NCI-H2107 (cell line): ENCODE measurements around the gene SIPA1L3.
A peak's percentile ranks its signal among the peaks of the same experiment; 100 is the strongest.
"Not testable (repeated sequence)": the region's sequence is repeated elsewhere in the genome, so short reads cannot be mapped to it uniquely, and the experiment has no call there.

Experiments used
- DNase-seq: peaks from one replicate; lab custom pipeline; 2025; lab: John Stamatoyannopoulos, UW

The SIPA1L3 gene

DNA sequence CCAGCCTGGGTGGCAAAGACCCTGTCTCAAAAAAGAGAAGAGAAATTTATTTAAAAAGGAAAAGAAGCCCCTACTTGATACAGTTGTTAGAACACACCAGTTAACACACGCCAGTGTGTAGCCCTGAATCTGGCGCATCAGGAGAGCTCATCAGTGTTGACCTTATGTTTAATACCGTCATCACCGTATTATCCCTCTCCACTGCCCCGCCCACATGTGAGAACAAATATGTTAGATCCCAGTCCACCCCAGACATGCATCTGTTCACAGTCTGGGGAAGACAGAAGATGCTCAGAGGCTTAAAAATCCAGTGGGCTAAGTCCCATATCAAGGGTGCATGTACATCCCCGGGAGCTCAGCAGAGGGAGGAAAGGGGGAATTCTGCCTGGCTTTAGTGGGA, 161.8 kb downstream of the SIPA1L3 start:
- DNase-seq: no peak

DNA sequence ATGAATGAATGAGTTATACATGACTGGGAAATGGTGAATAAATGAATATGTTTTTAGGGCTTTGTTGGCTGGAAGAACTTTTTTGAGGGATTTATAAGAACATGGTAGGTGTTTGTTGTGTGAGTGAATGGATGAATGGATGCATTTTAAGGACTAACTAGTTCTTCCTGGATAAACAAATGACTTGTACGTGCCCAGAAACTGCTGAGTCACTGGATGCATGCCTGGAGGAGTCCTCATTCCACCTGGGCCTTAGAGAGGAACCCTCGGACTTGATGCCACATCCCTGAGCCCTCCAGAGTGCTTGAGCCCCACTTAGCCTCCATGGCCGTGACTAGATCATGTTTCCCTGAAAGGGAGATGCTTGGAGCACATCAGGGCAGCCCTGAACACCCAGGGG, 163.6 kb downstream of the SIPA1L3 start:
- no peak for DNase-seq

DNA sequence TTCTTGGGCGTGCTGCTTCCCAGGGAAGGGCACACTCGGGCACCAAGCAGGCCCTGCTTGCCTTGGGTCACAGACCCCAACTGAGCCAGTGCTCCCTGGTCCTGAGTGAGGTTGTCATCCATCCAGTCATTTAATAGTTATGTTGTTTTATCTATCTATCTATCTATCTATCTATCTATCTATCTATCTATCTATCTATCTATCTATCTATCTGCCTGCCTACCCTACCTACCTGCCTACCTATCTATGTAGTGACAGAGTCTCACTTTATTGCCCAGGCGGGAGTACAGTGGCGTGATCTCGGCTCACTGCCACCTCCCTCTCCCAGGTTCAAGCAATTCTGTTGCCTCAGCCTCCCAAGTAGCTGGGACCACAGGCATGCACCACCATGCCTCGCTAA, 164.0 kb downstream of the SIPA1L3 start:
- DNase-seq: not testable (repeated sequence)

GRCh38 chr19:38071647-38072046, 164.6 kb downstream of the SIPA1L3 start:
- no peak for DNase-seq

GRCh38 chr19:38072776-38073750, 166.1 kb downstream of the SIPA1L3 start:
- DNase-seq: no peak

DNA sequence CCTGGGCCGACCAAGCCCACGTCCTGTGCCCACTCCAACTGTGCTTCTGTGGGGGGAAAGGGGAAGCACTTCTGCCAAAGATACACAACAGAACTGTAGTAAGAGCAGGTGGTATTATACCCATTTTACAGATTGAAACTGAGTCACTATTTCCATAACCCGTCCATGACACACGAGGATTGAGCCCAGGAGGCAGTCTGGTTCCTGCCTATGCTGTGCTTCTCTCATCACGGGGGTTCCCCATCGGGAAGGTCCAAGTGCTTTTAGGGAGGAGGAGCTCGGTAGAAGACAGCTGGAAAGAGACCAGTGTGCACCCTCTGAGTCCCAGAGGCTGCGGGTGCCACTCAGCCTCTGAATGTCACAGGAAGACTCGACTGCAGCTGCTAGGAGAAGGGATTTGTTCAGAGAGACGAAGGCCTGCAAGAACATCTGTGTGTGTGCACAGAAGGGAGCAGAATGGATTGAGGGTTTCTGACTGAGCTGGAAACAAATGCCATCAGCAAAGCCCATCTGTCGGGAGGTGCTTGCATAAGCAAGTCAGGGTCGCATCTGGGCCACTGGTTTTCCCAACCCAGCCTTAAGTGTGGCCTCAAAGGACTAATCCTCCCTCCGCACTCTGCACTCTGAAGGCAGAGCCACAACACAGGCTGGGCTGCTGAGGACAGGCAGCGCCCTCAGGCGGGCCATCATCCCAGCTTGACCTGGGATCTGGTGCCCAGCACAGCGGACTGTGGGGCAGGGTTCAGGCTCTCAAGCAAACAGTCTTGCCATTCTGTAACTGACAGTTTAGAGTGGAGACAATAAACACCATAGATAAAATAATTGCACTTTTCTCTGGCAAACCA, 167.1 kb downstream of the SIPA1L3 start:
- no peak for DNase-seq

DNA sequence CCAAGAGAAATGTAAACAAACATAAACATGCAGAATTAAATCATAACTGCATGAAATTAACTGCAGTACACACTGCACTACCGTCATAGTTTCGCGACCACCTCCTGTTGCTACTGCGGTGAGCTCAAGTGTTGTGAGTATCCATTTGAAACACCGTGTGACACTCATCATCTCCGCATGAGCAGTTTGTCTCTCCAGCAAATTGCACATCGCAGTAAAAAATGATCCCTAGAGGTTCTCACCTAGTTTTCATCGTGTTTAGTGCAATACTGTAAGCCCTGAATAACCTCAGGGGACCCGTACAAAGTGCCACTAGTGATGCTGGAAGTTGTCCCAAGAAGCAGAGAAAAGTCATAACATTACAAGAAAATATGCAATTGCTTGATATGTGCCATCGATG, 169.3 kb downstream of the SIPA1L3 start:
- DNase-seq: peak; percentile 33

DNA sequence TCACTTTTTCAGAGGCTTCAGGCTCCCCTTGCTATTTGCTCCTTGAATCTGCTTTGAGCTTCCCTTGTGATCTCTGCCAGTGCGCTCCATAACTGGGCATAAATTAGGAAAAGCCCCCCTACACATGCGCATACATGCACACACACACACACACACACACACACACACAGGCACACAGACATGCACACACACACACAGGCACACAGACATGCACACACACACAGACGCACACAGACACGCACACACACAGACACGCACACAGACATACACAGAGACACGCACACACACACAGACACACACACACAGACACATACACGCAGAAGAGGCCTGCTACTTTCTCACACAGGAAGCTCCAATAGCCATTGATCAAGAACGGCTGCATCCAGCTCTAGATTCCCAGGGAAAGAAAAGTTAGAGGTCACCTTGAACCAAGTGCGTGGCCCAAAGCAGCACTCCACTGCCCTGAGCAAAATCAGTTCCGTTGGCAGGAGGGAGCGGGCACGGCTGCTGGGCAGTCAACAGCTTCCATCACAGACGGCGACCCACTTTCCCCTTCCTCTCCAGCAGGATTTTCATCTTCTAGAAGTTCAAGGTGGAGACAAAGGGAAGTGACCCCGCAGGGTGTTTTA, 171.4 kb downstream of the SIPA1L3 start:
- no peak for DNase-seq

GRCh38 chr19:38079926-38080380, 172.9 kb downstream of the SIPA1L3 start:
- no peak for DNase-seq

- no peak for DNase-seq
Observed at GRCh38 chr19:38081547-38082255, 174.7 kb downstream of the SIPA1L3 start.

DNA sequence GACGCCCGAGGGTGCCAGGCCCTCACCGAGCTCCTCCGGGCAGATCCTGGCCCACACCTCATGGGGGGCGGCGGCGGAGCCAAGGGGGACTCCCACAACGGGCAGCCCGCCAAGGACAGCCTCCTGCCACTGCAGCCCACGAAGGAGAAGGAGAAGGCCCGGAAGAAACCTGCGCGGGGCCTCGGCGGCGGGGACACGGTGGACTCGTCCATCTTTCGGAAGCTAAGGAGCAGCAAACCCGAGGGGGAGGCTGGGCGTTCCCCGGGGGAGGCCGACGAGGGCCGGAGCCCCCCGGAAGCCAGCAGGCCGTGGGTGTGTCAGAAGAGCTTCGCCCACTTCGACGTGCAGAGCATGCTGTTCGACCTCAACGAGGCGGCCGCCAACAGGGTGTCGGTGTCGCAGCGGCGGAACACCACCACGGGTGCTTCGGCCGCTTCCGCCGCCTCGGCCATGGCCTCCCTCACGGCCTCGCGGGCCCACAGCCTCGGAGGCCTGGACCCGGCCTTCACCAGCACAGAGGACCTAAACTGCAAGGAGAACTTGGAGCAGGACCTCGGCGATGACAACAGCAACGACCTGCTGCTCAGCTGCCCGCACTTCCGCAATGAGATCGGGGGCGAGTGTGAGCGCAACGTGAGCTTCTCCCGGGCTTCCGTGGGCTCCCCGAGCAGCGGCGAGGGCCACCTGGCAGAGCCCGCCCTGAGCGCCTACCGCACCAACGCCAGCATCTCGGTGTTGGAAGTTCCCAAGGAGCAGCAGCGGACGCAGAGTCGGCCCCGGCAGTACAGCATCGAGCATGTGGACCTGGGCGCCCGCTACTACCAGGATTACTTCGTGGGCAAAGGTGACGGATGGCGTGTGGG, 175.5 kb downstream of the SIPA1L3 start:
- no peak for DNase-seq

DNA sequence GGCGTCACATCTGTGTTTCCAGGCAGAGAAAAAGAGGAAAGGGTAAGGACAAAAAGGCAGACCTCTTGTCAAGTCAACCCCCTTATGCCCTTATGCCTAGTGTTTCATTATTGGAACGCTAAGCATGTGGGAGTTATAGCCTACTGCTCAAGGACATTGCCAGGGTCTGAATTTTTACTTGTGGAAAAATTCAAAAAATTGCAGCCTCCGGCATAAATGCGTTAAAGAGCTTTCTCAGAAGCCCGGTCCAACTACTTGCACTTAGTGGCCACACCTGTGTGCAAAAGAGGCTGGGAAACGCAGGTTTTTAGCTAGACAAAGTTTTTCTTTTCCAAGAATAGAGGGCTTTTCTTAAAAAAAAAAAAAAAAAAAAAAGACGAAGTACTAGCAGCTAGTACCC, 177.2 kb downstream of the SIPA1L3 start:
- no peak for DNase-seq

- no peak for DNase-seq
Observed at GRCh38 chr19:38089440-38089839, 182.4 kb downstream of the SIPA1L3 start.

DNA sequence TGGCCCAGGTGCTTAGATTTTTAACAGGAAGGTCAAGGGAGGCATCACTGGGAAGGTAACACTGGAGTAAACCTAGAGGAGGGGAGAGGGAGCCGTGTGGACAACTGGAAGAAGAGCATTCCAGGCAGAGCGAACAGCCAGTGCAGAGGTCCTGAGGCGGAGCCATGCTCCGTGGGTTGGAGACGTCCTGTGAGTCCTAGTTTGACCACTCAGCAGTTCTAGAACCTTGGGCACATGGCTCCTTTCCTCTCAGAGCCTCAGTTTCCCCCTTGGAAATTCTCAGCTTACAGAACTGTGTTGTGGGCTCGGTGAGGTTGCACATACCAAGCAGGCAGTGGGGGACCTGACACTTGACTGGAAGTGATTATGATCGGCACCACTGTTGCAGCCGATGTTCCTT, 186.1 kb downstream of the SIPA1L3 start:
- no peak for DNase-seq

GRCh38 chr19:38093587-38093986, 186.6 kb downstream of the SIPA1L3 start:
- DNase-seq: no peak

GRCh38 chr19:38095411-38096308, 188.7 kb downstream of the SIPA1L3 start:
- peak; percentile 62 for DNase-seq

DNA sequence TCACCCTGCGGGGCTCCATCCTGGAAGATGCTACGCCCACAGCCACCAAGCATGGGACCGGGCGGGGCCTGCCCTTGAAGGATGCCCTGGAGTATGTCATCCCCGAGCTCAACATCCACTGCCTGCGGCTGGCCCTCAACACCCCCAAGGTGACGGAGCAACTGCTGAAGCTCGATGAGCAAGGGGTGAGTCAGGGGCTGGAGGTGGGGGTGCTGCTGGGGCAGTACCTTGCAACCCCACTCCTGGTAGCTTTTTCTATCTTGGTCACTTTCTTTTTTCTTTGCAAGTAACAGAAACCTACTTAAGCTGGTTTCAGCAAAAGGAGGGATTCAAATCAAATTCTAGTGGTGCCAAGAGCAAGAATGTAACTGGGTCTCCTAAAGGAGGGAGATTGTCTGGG, 193.0 kb downstream of the SIPA1L3 start:
- no peak for DNase-seq

DNA sequence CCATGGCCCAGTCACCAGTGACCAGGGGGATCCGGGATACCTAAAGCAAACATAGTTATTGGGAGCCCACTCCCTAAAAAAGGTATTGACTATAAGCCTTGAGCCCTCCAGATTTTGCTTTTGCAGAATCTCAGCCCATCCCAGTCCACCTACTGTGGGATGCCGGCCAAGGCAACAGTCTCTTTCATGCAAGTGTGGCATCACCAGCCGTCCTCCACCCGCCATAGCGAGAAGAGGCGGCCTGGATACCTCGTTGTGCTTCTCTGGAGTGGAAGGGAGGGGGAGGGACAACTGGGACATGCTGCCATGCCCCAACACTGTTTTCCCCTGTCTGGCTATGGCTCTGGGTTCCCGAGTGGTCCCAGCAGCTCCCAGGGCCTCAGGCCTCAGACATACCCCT, 193.6 kb downstream of the SIPA1L3 start:
- no peak for DNase-seq

DNA sequence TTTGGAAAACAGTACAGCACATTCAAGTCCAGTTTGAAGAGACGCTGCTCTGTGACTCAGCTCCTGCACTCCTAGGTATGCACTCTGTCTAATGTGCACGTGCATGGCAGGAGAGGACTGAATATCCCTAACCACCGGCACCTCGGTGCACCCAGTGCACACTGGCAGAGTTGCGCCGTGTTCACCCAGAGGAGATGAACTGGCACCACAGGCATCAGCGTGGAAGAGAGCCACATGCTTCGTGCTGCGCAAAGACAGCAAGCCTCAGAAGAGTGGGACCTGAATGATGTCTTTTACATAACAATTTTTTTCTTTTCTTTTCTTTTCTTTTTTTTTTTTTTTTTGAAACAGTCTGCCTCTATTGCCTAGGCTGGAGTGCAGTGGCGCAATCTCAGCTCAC, 194.7 kb downstream of the SIPA1L3 start:
- DNase-seq: no peak

DNA sequence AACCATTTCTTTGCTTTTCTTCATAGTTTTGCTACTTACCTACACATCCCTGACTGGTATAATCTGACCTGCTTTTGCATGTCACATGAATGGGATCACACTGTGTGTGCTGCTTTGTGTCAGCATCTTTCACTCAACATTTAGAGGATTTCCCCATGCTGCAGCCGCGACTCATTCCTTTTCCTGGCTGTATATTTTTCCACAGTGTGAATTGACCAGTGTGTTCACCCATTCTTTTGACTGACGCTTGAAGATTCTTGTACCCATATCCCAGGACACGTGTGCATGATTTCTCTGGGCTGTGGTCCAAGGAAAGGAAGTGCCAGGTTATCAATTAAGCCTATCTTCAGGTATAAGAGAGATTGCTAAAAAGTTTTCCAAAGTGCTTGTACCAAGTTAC, 198.6 kb downstream of the SIPA1L3 start:
- no peak for DNase-seq
